NCI-H526 (cell line): Measurements from ENCODE around the gene SLC7A6.
A peak's percentile ranks its signal among the peaks of the same experiment; 100 is the strongest.

Source experiments
- DNase-seq, 2 experiments: peaks; one replicate each; lab custom pipeline; 2025; lab: John Stamatoyannopoulos, UW

The SLC7A6 gene

DNA sequence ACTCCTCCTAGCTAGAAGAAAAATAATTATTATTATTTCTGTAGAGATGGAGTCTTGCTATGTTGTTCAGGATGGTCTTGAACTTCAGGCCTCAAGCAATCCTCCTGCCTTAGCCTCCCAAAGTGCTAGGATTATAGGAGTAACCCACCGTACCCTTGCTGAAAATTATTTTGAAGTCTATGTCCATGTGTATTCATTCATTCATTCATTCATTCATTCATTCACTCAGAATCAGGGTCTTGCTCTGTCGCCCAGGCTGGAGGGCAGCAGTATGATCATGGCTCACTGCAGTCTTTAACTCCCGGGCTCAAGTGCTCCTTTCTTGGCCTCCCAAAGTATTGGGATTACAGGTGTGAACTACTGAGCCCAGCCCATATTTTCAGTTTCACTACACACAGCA lies 42.3 kb downstream of the SLC7A6 start:
- no peak for DNase-seq

DNA sequence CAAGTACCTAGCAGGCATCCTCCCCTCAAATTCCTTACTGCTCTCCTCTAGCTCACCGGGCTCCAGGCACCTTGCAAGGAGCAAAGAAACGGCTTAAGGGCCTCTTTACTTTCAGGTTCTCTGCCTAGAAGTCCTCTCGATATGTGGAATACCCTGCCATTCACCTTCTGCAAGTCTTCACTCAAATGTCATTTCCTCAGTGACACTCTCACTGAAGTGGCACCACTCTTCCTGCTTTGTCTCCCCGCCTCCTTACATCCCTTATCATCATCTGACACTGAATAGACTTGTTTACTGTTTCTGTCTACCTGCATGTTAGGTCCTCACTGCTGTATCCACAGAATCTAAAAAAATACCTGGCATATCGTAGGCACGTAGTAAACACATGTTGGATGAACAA lies 45.5 kb downstream of the SLC7A6 start:
- no peak for DNase-seq

DNA sequence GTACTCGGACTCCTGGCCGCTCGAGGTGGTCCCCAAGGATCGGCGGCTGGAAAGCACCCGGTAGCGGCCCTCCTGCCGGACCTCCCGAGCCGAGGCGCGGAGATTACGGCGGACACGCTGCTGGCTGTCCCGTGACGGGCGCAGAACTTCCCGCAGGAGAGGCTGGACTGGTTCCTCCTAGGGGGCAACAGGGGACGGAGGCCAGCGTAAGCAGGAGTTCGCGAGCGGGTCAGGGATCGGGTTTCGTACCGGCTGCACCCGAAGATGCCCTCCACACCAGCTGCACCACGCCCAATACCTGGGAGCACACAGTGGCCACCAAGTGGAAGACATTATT lies 46.1 kb downstream of the SLC7A6 start:
- no peak for DNase-seq

DNA sequence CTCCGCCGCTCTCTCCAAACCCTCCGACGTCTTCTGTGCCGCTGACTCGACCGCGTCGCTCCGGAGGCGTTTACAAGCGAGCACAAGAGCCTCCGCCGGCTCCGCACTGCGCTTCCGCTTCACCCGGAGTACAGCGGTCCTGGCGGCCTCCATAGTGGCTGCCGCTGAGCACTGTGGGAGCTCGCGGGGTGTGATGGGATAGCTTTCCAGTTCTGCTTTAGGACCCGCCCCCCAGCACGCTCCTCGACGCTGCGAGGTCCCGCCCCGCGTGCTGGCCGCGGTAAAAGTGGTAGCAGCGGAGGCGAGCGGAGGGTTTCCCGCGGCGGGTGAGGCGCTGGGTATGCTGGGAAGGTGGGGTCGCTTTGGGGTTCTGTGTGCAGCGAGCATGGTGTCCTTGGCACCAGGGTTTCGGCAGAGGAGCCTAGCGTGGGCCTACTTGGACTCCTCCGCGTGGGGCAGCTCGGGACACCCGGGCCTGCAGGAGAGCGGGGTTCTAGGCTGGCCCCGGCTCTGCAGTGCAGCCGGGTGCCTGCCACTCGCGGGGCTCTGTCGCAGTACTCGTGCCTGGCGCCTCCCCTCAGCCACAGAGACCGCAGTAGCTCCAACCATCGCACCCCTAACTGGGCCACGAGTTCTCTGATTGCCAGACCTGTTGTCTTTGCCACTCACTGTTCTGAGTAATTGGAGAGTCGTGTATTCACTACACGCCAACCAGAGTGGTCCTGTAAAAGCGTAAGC lies 46.6 kb downstream of the SLC7A6 start, which contains the start of the genes PRMT7 and SLC7A6OS:
Gene PRMT7, plus strand, starts transcription at position 246 of the 738 bp plus-strand sequence. CDS start 4,961 bp downstream, outside the sequence.
Gene SLC7A6OS, minus strand, starts transcription at position 173 of the 738 bp plus-strand sequence. Its CDS starts 20 bp downstream, at position 153.
- DNase-seq: peak; percentile 72 to 92

DNA sequence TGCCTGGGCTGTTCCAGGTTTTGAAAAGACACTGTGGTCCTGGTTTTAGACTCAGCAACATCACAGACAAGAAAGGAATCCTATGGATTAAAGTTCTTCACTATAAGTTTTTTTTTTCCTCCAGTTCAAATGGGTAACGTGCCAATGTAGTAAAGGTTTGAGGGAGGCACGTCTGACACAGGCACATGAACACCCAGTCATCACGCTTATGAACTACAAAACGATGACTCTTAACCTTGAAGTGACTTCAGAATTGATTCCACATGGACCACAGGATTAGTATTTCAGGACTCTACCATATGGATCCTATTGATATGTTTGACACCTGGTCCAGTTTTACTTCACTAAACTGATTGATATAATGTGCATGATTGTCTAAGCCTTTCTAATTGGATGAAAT lies 48.8 kb downstream of the SLC7A6 start:
- DNase-seq: no peak

DNA sequence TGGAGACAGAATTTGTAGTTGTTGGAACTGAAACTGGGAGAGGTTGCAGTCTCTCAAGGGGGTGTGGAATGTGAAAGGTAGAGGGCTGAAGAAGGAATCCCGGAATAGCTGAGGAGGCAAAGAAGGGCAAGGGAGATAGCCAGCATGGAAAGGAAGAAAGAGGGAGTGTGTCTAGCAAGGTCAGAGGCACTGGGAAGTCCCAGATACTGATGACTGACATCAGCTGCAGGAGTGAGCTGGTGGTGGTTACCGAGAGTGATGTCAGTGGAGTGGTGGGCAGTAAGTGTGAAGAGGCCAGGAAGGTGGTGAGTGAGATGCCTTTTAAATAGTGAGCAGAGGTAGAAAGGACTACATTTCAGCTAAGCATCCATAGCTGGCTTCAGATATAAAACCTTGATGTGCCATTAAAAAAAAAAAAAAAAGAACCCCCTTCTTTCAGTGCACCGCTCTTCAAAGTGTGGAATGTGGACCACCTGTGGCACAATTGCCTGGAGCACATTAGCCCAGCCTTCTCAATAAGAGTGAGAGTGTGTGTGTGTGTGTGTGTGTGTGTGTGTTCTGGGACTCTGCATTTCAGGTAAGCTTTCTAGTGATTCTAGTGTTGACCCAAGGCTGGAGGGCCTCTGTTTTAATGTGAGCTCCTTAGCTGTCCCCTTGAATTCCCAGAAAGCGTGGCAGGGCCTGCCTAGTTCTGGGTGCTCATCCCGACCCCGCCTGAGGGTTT lies 55.0 kb downstream of the SLC7A6 start:
- DNase-seq: no peak

DNA sequence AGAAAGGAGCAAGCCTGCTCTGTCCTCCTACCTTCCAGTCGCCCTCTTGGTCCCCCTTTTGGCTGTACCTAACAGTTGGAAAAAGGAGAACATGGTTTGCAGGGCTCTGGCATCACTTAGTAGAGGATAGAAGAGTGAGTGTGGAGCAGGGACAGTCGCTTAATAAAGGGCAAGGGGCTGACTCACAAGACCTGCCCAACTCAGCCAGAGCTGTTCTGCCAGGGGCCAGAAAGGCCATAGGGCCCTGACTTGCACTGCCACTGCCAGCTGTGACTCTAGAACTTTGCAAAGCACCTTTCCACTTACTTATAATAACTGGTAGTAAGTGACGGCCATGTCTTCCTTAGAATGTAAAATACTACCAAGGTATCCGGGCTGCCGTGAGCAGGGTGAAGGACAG lies 60.0 kb downstream of the SLC7A6 start:
- DNase-seq: no peak

DNA sequence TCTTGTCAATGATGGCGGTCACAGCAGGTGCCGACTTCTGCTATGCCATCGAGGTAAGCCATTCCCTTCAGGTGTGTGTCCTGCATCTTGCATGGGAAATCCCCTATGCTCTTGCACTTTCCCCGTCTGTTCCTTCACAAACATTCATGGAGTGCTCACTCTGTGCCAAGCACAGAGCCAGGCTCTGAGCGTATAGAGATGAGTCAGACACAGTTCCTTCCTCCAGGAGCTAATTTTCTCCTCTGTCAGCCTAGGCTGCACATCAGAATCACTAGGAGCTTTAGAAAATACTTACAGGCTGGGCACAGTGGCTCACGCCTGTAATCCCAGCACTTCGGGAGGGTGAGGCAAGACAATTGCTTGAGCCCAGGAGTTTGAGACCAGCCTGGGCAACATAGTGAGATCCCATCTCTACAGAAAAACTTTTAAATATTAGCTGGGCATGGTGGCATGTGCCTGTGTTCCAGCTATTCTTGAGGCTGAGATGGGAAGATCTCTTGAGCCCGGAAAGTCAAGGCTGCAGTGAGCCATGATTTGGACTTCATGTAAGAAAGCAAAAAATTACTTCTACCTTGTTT lies 60.5 kb downstream of the SLC7A6 start:
- DNase-seq: no peak

DNA sequence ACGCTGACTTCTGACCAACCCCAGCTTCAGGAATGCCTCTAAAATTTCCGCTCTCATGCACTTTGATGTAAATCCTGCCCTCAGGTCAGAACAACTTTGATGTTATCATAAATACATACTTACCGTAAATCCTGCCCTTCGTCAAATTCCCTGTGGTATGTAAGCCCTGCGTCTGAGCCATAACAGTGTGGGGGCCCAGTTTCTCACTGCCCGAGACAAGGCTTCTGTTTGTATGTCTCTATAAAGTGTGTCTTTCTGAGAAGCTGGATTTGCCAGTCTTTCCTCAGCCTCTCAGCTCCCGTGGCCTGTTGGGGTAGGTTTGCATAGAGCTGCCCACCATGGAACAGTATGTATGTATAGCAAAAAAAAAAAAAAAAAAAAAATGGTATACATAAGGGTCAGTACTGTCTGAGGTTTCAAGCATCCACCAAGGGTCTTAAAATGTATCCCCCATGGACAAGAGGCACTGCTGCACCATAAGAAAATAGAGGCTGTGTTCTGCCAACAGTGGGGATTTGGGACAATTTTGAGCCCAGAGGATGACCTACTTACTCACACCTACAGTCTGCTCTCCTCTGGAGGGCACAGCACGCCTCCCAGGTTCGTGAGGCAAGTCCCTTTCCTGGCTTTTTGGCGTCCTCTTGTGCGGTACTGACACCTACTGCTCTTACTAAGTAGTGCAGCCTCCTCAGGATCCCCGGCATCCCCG lies 64.0 kb downstream of the SLC7A6 start:
- DNase-seq: peak; percentile 46 to 83

DNA sequence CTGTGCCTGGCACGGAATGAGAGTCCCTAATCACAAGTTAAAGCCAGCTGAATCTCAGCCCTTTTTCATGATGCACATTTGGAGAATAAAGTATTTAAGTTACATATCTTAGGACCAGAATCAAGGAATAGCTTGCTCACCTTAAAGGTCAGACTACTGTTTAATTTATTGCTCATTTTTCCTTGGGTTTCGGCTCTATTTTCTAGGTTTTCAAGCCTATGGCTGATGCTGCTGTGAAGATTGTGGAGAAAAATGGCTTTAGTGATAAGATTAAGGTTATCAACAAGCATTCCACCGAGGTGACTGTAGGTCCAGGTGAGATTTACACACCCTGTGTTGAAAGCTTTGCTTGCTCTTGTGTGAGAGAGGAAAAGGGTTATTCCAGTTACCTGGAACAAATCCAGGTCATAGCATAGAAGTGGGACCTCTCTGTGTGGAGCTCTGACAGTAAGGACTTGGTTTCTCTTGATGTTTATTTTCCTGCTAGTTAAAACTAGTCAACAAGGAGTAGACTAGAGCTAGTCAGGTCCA lies 64.6 kb downstream of the SLC7A6 start:
- DNase-seq: no peak

DNA sequence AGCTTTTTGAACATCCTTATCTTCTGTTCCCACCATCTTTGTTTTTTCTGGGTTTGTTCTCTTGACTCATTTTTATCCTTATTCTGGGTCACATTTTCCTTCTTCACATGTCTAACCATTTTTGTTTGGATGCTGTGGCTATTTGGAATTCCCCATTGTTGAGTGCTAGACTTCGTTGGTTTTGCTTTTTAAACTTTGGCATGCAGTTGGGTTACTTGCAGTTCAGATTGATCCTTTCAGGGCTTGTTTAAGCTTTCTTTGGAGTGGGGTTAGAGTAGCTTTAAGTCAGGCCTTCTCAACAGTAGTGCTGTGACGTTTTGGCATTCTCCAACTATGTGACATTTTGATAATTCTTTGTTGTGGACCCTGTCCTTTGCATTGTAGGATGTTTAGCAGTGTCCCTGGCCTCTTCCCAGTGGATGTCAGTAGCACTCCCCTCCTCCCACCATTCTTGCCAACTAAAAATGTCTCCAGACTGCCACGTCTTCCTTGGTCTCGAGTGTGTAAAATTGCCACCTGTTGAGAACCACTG lies 67.6 kb downstream of the SLC7A6 start:
- no peak for DNase-seq

DNA sequence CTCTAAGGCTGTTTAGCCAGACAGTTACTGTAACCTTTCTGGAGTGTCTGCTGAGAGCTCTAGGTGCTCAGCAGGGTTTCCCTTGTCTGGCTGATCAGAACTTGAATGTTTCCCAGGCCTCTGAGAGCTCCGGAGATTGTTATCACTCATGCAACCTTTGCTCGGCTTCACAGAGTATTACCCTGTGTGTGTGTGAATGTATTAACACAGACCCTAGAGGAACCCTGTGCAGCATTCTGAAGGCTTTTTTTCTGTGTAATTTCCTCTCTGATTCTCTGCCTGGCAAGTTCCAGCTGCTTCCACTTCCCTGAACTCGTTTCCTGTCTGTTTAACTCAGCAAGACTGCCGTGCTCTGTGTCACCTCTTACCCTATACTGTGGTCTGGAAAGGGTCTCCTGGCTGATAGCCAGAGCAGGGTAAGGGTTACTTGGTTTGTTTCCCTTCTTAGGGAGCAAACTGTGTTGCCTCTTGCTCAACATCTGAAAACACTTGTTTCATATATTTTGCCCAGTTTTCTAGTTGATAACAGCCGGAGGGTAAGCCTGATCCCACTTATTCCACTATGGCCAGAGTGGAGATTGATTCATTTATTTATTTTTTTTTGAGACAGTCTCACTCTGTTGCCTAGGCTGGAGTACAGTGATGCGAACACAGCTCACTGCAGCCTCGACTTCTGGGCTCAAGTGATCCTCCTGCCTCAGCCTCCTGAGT lies 68.2 kb downstream of the SLC7A6 start:
- DNase-seq: no peak

DNA sequence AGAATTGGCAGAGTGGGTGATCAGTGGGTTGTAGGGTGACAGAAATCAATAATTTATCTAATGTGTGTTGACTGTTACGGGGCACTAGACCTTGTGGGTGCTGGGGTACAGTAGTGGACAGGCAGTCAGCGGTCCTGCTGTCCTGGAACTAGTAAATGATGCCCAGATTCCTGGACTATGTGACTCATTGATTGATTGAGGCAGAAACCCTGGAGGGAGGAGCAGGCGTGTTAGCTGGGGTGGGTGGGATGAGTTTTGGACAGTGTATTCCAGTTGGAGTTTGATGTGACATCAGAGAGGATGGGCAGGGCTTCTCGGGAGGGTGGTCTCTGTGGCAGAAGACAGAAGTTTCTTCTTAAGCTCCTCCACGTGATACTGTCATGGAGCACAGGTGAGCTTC lies 70.8 kb downstream of the SLC7A6 start:
- DNase-seq: no peak

DNA sequence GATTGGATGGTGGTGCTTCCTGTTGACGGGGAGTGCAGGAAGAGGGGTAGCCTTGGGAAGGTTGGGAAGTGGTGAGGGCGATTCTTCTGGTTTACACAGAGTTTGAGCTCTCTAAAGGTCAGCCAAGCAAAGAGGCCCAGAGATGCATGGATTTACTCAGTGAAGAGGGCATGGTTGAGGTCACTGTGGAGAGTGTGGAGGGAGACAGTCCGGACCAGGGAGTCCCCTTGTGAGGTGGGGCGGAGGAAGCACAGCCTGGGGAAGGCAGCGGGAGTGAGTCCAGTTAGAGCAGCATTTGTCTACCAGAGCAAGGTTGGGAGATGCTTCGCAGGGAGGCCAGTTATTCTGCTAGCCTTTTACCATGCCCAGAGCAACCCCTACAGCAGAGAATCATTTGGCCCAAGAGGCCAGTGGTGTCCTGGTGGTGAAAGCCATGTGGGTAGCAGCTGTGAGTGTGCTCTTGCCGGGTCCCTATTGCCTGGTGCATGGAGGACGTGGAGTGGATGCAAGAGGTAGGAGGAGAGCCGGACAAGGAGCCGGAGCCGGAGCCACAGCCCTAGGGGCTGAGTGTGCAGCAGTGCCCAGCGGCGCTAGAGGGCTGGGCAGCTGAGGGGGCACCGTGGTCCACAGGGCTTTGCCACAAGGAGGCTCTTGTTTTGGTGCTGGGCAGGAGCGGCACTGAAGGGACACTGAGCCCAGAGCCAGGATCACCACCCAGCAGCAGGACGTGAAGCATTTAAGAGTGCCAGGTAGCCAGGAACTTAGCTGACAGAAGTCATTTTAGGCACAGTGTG lies 74.2 kb downstream of the SLC7A6 start:
- no peak for DNase-seq

DNA sequence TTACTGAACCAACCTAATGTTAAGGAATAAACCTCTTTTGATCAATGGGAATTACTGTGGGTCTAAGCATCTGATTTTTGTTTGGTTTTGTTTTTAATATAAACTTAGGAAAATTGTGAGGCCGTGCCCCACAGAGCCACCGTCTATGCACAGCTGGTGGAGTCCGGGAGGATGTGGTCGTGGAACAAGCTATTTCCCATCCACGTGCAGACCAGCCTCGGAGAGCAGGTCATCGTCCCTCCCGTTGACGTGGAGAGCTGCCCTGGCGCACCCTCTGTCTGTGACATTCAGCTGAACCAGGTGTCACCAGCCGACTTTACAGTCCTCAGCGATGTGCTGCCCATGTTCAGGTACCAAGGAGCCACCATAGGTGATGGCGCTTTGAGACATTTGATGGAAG lies 74.9 kb downstream of the SLC7A6 start:
- no peak for DNase-seq

DNA sequence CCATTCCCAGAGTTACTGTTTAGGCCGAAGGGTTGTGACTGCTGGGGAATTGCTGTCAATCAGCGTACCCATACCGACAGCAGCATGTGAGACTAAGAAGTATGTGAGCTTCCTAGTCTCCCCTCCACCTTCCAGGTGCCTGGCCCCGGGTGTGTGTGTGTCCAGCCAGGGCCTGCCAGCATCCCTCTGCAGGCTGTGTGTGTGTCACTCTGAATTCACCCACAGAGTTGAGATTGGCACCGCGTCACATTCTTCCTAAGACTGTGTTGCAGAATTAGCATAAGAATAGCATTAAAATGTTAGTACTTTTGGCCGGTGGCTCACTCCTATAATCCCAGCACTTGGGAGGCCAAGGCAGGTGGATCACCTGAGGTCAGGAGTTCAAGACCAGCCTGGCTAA lies 78.3 kb downstream of the SLC7A6 start:
- no peak for DNase-seq

DNA sequence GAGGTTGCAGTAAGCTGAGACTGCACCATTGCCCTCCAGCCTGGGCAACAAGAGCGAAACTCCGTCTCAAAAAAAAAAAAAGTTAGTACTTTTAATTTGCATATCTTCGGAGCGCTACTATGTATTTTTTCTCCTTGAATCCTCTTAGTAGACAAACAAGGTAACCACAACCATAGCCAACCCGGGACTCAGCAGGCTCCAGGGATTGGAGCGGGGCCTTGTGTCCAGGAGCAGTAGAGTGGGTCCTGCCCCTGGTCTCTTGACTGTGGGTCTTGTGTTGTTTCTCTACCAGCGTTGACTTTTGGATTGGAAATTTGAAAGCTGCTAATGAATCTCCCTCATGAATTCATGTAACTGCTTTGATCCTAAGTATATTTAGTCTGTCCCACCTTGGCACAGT lies 78.8 kb downstream of the SLC7A6 start:
- no peak for DNase-seq

DNA sequence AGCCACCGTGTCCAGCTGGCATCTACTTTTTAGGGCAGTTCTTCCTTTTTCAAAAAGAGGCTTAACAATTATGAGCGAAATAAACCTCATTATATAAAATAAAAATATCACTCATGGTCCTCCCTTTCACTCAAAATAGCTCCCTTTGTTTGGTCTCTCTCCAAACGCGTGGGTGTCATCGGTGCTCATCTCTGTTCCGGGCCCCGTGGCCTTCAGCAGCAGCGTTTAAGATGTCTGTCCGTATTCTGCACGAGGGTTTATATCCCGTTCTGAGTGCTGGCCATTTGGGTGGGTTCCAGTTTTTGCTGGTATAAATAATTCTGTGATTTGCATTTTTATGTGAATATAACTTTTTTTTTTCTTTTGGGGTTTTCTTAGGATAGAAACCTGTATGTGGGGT lies 79.9 kb downstream of the SLC7A6 start:
- no peak for DNase-seq

DNA sequence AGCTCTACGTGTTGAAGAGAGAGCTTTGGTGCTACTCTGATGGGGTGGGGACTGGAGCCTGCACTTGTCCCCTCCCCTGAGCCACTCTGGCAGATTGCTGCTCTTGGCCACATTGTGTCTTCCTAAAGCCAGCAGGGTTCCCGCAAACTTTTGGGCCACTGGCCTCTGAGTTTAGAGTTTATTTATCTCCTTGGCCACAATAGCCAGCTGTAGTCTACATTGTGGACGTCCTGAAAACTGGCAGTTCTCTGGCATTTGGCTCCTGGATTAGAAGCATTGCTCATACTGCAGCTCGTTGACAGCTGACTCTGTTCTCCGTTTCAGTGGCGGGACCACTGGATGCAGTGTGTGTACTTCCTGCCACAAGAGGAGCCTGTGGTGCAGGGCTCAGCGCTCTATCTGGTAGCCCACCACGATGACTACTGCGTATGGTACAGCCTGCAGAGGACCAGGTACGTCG lies 81.1 kb downstream of the SLC7A6 start:
- no peak for DNase-seq

DNA sequence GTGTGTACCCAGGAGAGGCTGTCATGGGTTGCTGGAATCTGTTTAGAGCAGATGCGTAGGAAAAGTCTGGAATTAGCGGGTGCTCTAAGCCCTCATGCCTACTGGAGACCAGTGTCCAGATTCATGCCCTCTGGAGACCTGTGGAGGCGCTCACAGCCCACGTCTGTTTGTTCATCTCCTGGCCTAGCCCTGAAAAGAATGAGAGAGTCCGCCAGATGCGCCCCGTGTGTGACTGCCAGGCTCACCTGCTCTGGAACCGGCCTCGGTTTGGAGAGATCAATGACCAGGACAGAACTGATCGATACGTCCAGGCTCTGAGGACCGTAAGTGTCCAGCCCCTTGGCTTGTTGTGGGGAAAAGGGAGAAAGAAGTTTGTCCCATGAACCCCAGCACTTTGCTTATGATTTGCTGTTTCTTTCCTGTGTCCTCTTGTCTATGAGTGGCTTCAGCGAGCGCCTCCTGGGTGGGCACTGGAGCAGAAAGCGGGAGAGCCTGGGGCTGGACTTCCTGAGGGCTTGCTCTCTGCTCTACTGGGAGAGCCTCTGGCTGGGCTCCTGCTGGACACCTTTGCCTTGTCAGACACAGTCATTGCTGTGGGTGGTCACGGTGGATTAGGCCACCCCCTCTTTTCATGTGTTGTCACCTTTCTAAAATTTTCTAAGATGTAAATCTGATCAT lies 81.8 kb downstream of the SLC7A6 start:
- DNase-seq: no peak
